BJ (cell line): ENCODE measurements around the gene PRKAG2. TPM values are rescaled to one million over a fixed set of nuclear protein-coding genes. Genes with fewer than 3 reads are reported as not detected.

Experiments used
- CTCF ChIA-PET: fragments of 350-600 bp; formaldehyde crosslinking; extraction: SDS; loops from one replicate; lab custom pipeline; 2021; ENCODE audit warnings: antibody characterized with exemption, inconsistent platforms; lab: Yijun Ruan, JAX
- POLR2A ChIA-PET: fragments of 300-600 bp; sonication (Branson Sonifier 250); formaldehyde crosslinking; extraction: SDS; loops from one replicate; lab custom pipeline; 2021; ENCODE audit warnings: antibody characterized with exemption; lab: Charles Lee
- DNase-seq: peaks from one replicate; pipeline ENCODE4 v3.0.0-alpha.2; 2011; ENCODE audit warnings: low read depth
- H3K27me3 ChIP-seq: 2 replicates; pipeline ENCODE4 v1.6.0; 2011; ENCODE audit warnings: low read length; ENCODE audit not compliant: control insufficient read depth, insufficient read depth
- H3K36me3 ChIP-seq: 2 replicates; pipeline ENCODE4 v1.5.1; 2011; ENCODE audit warnings: low read length; ENCODE audit not compliant: control insufficient read depth, insufficient read depth
- H3K4me3 ChIP-seq: 2 replicates; pipeline ENCODE4 v1.5.1; 2011; ENCODE audit warnings: low read depth, mild to moderate bottlenecking, control low read depth, low read length
- CTCF ChIP-seq: IDR thresholded peaks from 2 replicates; pipeline ENCODE4 v1.5.1; 2011; ENCODE audit warnings: low read depth, mild to moderate bottlenecking, control low read depth, inconsistent platforms, low read length, moderate library complexity; ENCODE audit not compliant: insufficient read depth
- polyA plus RNA-seq: library from polyadenylated mRNA; depleted of rRNA; stranded (reverse); fragments of >200 nt; gene quantifications from 2 replicates; pipeline ENCODE4 v1.2.3, GENCODE V29; 2011

Gene PRKAG2
- polyA plus RNA-seq, 1 experiment: 11.3 TPM

GRCh38 chr7:151675196-151675920, 201.6 kb downstream of the PRKAG2 start:
- no peak for DNase-seq
- Histone ChIP-seq H3K27me3 (no peaks in the 10 kb centered on the region), H3K36me3 (no peaks in the 10 kb centered on the region), H3K4me3 (no peak overlapping the region)
- no peak for TF ChIP-seq CTCF
- ChIA-PET CTCF (interaction anchor here (2.1 kb wide), 1 partner anchor 10 kb away, joined by 6 read pairs; no protein-coding TSS in a partner anchor), POLR2A (no interaction called here)

GRCh38 chr7:151674161-151674920, 202.6 kb downstream of the PRKAG2 start:
- CTCF ChIA-PET: interaction anchor here (2.1 kb wide), 1 partner anchor 11 kb away, joined by 6 read pairs; no protein-coding TSS in a partner anchor
- no peak overlapping the region for H3K4me3 ChIP-seq
- POLR2A ChIA-PET: no interaction called here

GRCh38 chr7:151673216-151673615, 203.7 kb downstream of the PRKAG2 start:
- Histone ChIP-seq H3K27me3 (no peaks in the 10 kb centered on the region), H3K36me3 (no peaks in the 10 kb centered on the region), H3K4me3 (no peak overlapping the region)
- CTCF ChIA-PET: interaction anchor here (2.1 kb wide), 1 partner anchor 12 kb away, joined by 6 read pairs; no protein-coding TSS in a partner anchor
- TF ChIP-seq CTCF: no peak
- DNase-seq: no peak
- POLR2A ChIA-PET: no interaction called here

More at GRCh38 chr7:151674161-151674920, 202.6 kb downstream of the PRKAG2 start:
- DNase-seq: no peak
- H3K36me3 ChIP-seq: no peaks in the 10 kb centered on the region
- no peak for TF ChIP-seq CTCF
- no peaks in the 10 kb centered on the region for H3K27me3 ChIP-seq

GRCh38 chr7:151672716-151673115, 204.2 kb downstream of the PRKAG2 start:
- CTCF ChIA-PET: no interaction called here
- DNase-seq: no peak
- no peak overlapping the region for H3K4me3 ChIP-seq
- TF ChIP-seq CTCF: no peak
- H3K36me3 ChIP-seq: no peaks in the 10 kb centered on the region
- H3K27me3 ChIP-seq: no peaks in the 10 kb centered on the region
- POLR2A ChIA-PET: no interaction called here

- Histone ChIP-seq H3K27me3 (no peaks in the 10 kb centered on the region), H3K36me3 (no peaks in the 10 kb centered on the region), H3K4me3 (no peak overlapping the region)
- ChIA-PET CTCF (no interaction called here), POLR2A (no interaction called here)
- no peak for DNase-seq
- TF ChIP-seq CTCF: no peak
Observed at GRCh38 chr7:151671514-151671913, 205.4 kb downstream of the PRKAG2 start.
